GM12873 (cell line): ENCODE measurements around the gene KCNQ1.

Source experiments
- CTCF ChIP-seq: IDR thresholded peaks from 2 replicates; pipeline ENCODE4 v1.5.1; 2012; ENCODE audit warnings: low read depth, mild to moderate bottlenecking, moderate library complexity, low read length, control low read depth; ENCODE audit not compliant: insufficient read depth; ENCODE audit errors: missing control alignments

KCNQ1 gene

GRCh38 chr11:2483426-2483825, 38.6 kb downstream of the KCNQ1 start:
- no peak for TF ChIP-seq CTCF

GRCh38 chr11:2484576-2485125, 39.8 kb downstream of the KCNQ1 start:
- no peak for TF ChIP-seq CTCF

- no peak for TF ChIP-seq CTCF
These were observed 43.2 kb downstream of the KCNQ1 start for GRCh38 chr11:2488004-2488403.

- no peak for TF ChIP-seq CTCF
These were observed 44.3 kb downstream of the KCNQ1 start for GRCh38 chr11:2489083-2489482.

GRCh38 chr11:2498750-2499149, 53.9 kb downstream of the KCNQ1 start:
- TF ChIP-seq CTCF = no peak

GRCh38 chr11:2507212-2507901, 62.5 kb downstream of the KCNQ1 start:
- TF ChIP-seq CTCF = no peak

- no peak for TF ChIP-seq CTCF
These were observed 63.3 kb downstream of the KCNQ1 start for GRCh38 chr11:2507945-2508749.
